ENCODE data around the gene TMEM120B.

Gene TMEM120B

DNA sequence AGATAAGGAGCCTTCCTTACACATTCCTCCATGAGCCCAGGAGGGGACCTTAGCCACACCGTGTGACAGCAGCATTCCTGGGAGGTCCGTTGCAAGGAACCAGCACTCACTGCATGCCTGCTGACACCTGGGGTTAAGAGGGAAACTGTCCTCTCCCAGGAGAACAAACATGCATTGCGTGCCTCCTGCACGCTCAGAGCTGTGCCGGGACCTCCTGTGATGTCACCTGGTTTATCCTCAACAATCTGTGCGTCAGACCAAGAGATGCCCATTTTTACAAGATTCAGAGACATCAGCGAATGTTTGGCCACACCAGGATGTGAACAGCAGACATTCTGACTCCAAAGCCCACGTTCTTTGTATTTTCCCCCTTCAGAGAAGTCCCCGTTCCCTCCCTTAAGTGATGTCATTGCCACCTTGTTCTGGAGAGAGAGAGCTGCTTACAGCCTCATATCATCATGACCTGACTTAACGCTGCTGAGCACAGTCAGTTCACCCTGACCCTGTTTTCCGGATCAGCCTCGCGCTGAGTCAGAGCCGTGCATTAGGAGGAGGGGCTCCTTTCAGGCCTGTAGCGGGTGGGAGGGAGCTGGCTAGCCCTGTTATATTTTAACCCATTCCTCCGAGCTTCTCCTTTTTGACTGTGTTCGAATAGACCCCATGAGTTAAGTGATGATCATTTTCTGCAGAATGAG is 36.2 kb downstream of the TMEM120B start (continued):
- TF ChIP-seq ZNF433 (tag by site-specific recombination; IDR thresholded peaks at IDR 0.05; ENCODE audit: low read depth) (no peak), KLF1 (tag by site-specific recombination; IDR thresholded peaks at IDR 0.05) (peak; percentile 69; the same call in 1 of the 2 replicates), TRIM28 (IDR thresholded peaks at IDR 0.05; ENCODE audit: borderline replicate concordance, low read length) (peak; percentile 95), MZF1 (tag by site-specific recombination; IDR thresholded peaks at IDR 0.05; ENCODE audit: borderline replicate concordance) (no peak), MEIS1 (CRISPR knock-in tag; IDR thresholded peaks at IDR 0.05; ENCODE audit: borderline replicate concordance) (no peak), BCL11B (tag by site-specific recombination; IDR thresholded peaks at IDR 0.05; ENCODE audit: low read depth) (no peak), EGR2 (tag by site-specific recombination; IDR thresholded peaks at IDR 0.05; ENCODE audit: low read depth) (no peak), KLF10 (tag by site-specific recombination; IDR thresholded peaks at IDR 0.05) (peak; percentile 59; the same call in 1 of the 2 replicates), ZNF202 (tag by site-specific recombination; IDR thresholded peaks at IDR 0.05; ENCODE audit: borderline replicate concordance) (no peak), ZNF701 (tag by site-specific recombination; IDR thresholded peaks at IDR 0.05) (no peak), SP3 (tag by site-specific recombination; IDR thresholded peaks at IDR 0.05) (0 out of 2 replicates have a peak, but pooled peaks have one; percentile 38), ZNF169 (tag by site-specific recombination; IDR thresholded peaks at IDR 0.05) (no peak), ZNF747 (tag by site-specific recombination; IDR thresholded peaks at IDR 0.05) (no peak), ZBTB48 (tag by site-specific recombination; IDR thresholded peaks at IDR 0.05) (peak; percentile 12; the same call in 1 of the 2 replicates), ZXDB (tag by site-specific recombination; IDR thresholded peaks at IDR 0.05) (no peak; the same call in 1 of the 2 replicates), SP7 (tag by site-specific recombination; IDR thresholded peaks at IDR 0.05) (peak; percentile 95), ZNF391 (tag by site-specific recombination; IDR thresholded peaks at IDR 0.05; ENCODE audit: borderline replicate concordance, low read depth) (no peak), ZNF184 (tag by site-specific recombination; IDR thresholded peaks at IDR 0.05) (no peak; the same call in 1 of the 2 replicates), ZNF239 (tag by site-specific recombination; IDR thresholded peaks at IDR 0.05) (no peak), GLIS1 (tag by site-specific recombination; IDR thresholded peaks at IDR 0.05) (peak; percentile 98), KLF8 (tag by site-specific recombination; IDR thresholded peaks at IDR 0.05) (peak; percentile 88), ZNF843 (tag by site-specific recombination; IDR thresholded peaks at IDR 0.05) (no peak), BCL11A (tag by site-specific recombination; IDR thresholded peaks at IDR 0.05; ENCODE audit: low read depth) (peak; percentile 84; the same call in 1 of the 2 replicates), SP2 (tag by site-specific recombination; IDR thresholded peaks at IDR 0.05) (peak; percentile 46)
- TF ChIP-seq, protein P1, sequence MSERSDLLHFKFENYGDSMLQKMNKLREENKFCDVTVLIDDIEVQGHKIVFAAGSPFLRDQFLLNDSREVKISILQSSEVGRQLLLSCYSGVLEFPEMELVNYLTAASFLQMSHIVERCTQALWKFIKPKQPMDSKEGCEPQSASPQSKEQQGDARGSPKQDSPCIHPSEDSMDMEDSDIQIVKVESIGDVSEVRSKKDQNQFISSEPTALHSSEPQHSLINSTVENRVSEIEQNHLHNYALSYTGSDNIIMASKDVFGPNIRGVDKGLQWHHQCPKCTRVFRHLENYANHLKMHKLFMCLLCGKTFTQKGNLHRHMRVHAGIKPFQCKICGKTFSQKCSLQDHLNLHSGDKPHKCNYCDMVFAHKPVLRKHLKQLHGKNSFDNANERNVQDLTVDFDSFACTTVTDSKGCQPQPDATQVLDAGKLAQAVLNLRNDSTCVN (tag by site-specific recombination; optimal IDR thresholded peaks at IDR 0.05), result no peak
- TF ChIP-seq, protein P2, sequence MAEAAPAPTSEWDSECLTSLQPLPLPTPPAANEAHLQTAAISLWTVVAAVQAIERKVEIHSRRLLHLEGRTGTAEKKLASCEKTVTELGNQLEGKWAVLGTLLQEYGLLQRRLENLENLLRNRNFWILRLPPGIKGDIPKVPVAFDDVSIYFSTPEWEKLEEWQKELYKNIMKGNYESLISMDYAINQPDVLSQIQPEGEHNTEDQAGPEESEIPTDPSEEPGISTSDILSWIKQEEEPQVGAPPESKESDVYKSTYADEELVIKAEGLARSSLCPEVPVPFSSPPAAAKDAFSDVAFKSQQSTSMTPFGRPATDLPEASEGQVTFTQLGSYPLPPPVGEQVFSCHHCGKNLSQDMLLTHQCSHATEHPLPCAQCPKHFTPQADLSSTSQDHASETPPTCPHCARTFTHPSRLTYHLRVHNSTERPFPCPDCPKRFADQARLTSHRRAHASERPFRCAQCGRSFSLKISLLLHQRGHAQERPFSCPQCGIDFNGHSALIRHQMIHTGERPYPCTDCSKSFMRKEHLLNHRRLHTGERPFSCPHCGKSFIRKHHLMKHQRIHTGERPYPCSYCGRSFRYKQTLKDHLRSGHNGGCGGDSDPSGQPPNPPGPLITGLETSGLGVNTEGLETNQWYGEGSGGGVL (tag by site-specific recombination; IDR thresholded peaks at IDR 0.05), result peak; percentile 66
- TF ChIP-seq, protein P3, sequence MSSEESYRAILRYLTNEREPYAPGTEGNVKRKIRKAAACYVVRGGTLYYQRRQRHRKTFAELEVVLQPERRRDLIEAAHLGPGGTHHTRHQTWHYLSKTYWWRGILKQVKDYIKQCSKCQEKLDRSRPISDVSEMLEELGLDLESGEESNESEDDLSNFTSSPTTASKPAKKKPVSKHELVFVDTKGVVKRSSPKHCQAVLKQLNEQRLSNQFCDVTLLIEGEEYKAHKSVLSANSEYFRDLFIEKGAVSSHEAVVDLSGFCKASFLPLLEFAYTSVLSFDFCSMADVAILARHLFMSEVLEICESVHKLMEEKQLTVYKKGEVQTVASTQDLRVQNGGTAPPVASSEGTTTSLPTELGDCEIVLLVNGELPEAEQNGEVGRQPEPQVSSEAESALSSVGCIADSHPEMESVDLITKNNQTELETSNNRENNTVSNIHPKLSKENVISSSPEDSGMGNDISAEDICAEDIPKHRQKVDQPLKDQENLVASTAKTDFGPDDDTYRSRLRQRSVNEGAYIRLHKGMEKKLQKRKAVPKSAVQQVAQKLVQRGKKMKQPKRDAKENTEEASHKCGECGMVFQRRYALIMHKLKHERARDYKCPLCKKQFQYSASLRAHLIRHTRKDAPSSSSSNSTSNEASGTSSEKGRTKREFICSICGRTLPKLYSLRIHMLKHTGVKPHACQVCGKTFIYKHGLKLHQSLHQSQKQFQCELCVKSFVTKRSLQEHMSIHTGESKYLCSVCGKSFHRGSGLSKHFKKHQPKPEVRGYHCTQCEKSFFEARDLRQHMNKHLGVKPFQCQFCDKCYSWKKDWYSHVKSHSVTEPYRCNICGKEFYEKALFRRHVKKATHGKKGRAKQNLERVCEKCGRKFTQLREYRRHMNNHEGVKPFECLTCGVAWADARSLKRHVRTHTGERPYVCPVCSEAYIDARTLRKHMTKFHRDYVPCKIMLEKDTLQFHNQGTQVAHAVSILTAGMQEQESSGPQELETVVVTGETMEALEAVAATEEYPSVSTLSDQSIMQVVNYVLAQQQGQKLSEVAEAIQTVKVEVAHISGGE (tag by site-specific recombination; conservative IDR thresholded peaks at IDR 0.05; ENCODE audit: low read depth), result no peak
- TF ChIP-seq, protein P4, sequence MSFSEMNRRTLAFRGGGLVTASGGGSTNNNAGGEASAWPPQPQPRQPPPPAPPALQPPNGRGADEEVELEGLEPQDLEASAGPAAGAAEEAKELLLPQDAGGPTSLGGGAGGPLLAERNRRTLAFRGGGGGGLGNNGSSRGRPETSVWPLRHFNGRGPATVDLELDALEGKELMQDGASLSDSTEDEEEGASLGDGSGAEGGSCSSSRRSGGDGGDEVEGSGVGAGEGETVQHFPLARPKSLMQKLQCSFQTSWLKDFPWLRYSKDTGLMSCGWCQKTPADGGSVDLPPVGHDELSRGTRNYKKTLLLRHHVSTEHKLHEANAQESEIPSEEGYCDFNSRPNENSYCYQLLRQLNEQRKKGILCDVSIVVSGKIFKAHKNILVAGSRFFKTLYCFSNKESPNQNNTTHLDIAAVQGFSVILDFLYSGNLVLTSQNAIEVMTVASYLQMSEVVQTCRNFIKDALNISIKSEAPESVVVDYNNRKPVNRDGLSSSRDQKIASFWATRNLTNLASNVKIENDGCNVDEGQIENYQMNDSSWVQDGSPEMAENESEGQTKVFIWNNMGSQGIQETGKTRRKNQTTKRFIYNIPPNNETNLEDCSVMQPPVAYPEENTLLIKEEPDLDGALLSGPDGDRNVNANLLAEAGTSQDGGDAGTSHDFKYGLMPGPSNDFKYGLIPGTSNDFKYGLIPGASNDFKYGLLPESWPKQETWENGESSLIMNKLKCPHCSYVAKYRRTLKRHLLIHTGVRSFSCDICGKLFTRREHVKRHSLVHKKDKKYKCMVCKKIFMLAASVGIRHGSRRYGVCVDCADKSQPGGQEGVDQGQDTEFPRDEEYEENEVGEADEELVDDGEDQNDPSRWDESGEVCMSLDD (tag by site-specific recombination; IDR thresholded peaks at IDR 0.05), result peak; percentile 55; the same call in 1 of the 2 replicates
- TF ChIP-seq, protein P5, sequence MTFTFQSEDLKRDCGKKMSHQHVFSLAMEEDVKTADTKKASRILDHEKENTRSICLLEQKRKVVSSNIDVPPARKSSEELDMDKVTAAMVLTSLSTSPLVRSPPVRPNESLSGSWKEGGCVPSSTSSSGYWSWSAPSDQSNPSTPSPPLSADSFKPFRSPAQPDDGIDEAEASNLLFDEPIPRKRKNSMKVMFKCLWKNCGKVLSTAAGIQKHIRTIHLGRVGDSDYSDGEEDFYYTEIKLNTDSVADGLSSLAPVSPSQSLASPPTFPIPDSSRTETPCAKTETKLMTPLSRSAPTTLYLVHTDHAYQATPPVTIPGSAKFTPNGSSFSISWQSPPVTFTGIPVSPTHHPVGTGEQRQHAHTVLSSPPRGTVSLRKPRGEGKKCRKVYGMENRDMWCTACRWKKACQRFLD (tag by site-specific recombination; IDR thresholded peaks at IDR 0.05), result no peak

Data from HEK293 (cell line).